Stimulated activated naive CD4-positive, alpha-beta T cell treated with Interleukin-2 at 50 U/mL for 16 hours (primary cell): ENCODE results near the gene ACBD7.

ENCODE experiments used
- DNase-seq: peaks from one replicate; lab custom pipeline; 2025; lab: John Stamatoyannopoulos, UW

The ACBD7 gene

GRCh38 chr10:15091418-15091817, 2.8 kb upstream of the ACBD7 start:
- no peak for DNase-seq

GRCh38 chr10:15084502-15084922, 4.1 kb downstream of the ACBD7 start:
- DNase-seq: no peak

GRCh38 chr10:15083674-15084501, 4.7 kb downstream of the ACBD7 start:
- DNase-seq: no peak

GRCh38 chr10:15075421-15075820, 13.2 kb downstream of the ACBD7 start:
- DNase-seq: no peak

GRCh38 chr10:15072358-15072757, 16.2 kb downstream of the ACBD7 start:
- DNase-seq: no peak

- DNase-seq: no peak
Observed at GRCh38 chr10:15069230-15069629, 19.3 kb downstream of the ACBD7 start.

GRCh38 chr10:15068802-15069201, 19.8 kb downstream of the ACBD7 start:
- DNase-seq: no peak

GRCh38 chr10:15067154-15067553, 21.4 kb downstream of the ACBD7 start:
- no peak for DNase-seq

GRCh38 chr10:15060638-15061037, 27.9 kb downstream of the ACBD7 start:
- no peak for DNase-seq

- DNase-seq: no peak
Observed at GRCh38 chr10:15059914-15060313, 28.7 kb downstream of the ACBD7 start.

GRCh38 chr10:15058689-15059088, 29.9 kb downstream of the ACBD7 start:
- DNase-seq: no peak

- DNase-seq: no peak
Observed at GRCh38 chr10:15053061-15053460, 35.5 kb downstream of the ACBD7 start.

GRCh38 chr10:15052121-15052520, 36.5 kb downstream of the ACBD7 start:
- DNase-seq: no peak

- DNase-seq: no peak
Observed at GRCh38 chr10:15049533-15049932, 39.0 kb downstream of the ACBD7 start.

GRCh38 chr10:15046626-15047025, 42.0 kb downstream of the ACBD7 start:
- DNase-seq: no peak

GRCh38 chr10:15045380-15045779, 43.2 kb downstream of the ACBD7 start:
- no peak for DNase-seq

- DNase-seq: no peak
Observed at GRCh38 chr10:15043674-15044073, 44.9 kb downstream of the ACBD7 start, which contains the start of gene OLAH. Gene OLAH, plus strand, starts transcription at chr10:15043943. Its CDS starts 3,346 bp downstream, at chr10:15047289.

- DNase-seq: no peak
Observed at GRCh38 chr10:15038416-15038815, 50.2 kb downstream of the ACBD7 start.

GRCh38 chr10:15037691-15038090, 50.9 kb downstream of the ACBD7 start:
- no peak for DNase-seq

GRCh38 chr10:15035385-15036301, 52.9 kb downstream of the ACBD7 start:
- DNase-seq: no peak

GRCh38 chr10:15027741-15028140, 60.8 kb downstream of the ACBD7 start:
- DNase-seq: no peak
